H9 (cell line): ENCODE measurements around the gene PLSCR5. TPM values are rescaled to one million over a fixed set of nuclear protein-coding genes. Genes with fewer than 3 reads are reported as not detected.

Experiments used
- DNase-seq: peaks from one replicate; pipeline ENCODE4 v3.0.0-alpha.2; 2017
- H2AFZ ChIP-seq: one replicate; pipeline ENCODE4 v1.6.1; 2013; ENCODE audit warnings: mild to moderate bottlenecking, low read length, control low read depth, moderate library complexity
- H2AK5ac ChIP-seq: 2 replicates; pipeline ENCODE4 v1.6.1; 2013; ENCODE audit warnings: low read length, control low read depth, mixed read lengths; ENCODE audit not compliant: insufficient read length
- H2BK120ac ChIP-seq: one replicate; pipeline ENCODE4 v1.6.1; 2013; ENCODE audit warnings: low read depth, mild to moderate bottlenecking, low read length, control low read depth, inconsistent platforms; ENCODE audit not compliant: poor library complexity, severe bottlenecking
- H2BK12ac ChIP-seq: 2 replicates; pipeline ENCODE4 v1.6.1; 2013; ENCODE audit warnings: low read length, control low read depth, mixed read lengths, low read depth; ENCODE audit not compliant: insufficient read length
- H2BK15ac ChIP-seq: 2 replicates; pipeline ENCODE4 v1.6.1; 2013; ENCODE audit warnings: low read depth, low read length, control low read depth
- H2BK20ac ChIP-seq: one replicate; pipeline ENCODE4 v1.6.1; 2013; ENCODE audit warnings: low read depth, mild to moderate bottlenecking, low read length, control low read depth, inconsistent platforms; ENCODE audit not compliant: poor library complexity, severe bottlenecking
- H2BK5ac ChIP-seq: 2 replicates; pipeline ENCODE4 v1.6.1; 2013; ENCODE audit warnings: low read length, control low read depth, mixed read lengths; ENCODE audit not compliant: insufficient read length
- H3K14ac ChIP-seq: 2 replicates; pipeline ENCODE4 v1.6.1; 2013; ENCODE audit warnings: low read length, control low read depth; ENCODE audit not compliant: insufficient read depth
- H3K18ac ChIP-seq: 2 replicates; pipeline ENCODE4 v1.6.1; 2013; ENCODE audit warnings: low read depth, mild to moderate bottlenecking, mixed read lengths, low read length, control low read depth; ENCODE audit not compliant: insufficient read length
- H3K23ac ChIP-seq: 2 replicates; pipeline ENCODE4 v1.6.1; 2013; ENCODE audit warnings: low read length, control low read depth, mixed read lengths, low read depth; ENCODE audit not compliant: insufficient read length
- H3K23me2 ChIP-seq: 2 replicates; pipeline ENCODE4 v1.6.1; 2013; ENCODE audit warnings: low read depth, mild to moderate bottlenecking, mixed read lengths, low read length, control low read depth; ENCODE audit not compliant: insufficient read length, poor library complexity, severe bottlenecking
- H3K27ac ChIP-seq: 2 replicates; pipeline ENCODE4 v1.5.1; 2013; ENCODE audit warnings: low read length, control low read depth, mixed read lengths, low read depth; ENCODE audit not compliant: insufficient read length
- H3K27me3 ChIP-seq: 2 replicates; pipeline ENCODE4 v1.6.1; 2013; ENCODE audit warnings: low read length, control low read depth, inconsistent platforms; ENCODE audit not compliant: insufficient read depth
- H3K4ac ChIP-seq: 2 replicates; pipeline ENCODE4 v1.6.1; 2013; ENCODE audit warnings: low read depth, mild to moderate bottlenecking, control low read depth, inconsistent platforms, low read length, moderate library complexity
- H3K4me1 ChIP-seq: 2 replicates; pipeline ENCODE4 v1.6.1; 2013; ENCODE audit warnings: low read length, control low read depth, inconsistent platforms; ENCODE audit not compliant: insufficient read depth
- H3K4me2 ChIP-seq: 2 replicates; pipeline ENCODE4 v1.6.1; 2013; ENCODE audit warnings: low read length, control low read depth, mixed read lengths; ENCODE audit not compliant: insufficient read length, insufficient read depth
- H3K56ac ChIP-seq: 2 replicates; pipeline ENCODE4 v1.6.1; 2013; ENCODE audit warnings: low read depth, mild to moderate bottlenecking, mixed read lengths, low read length, control low read depth; ENCODE audit not compliant: insufficient read length
- H3K79me1 ChIP-seq: 2 replicates; pipeline ENCODE4 v1.6.1; 2013; ENCODE audit warnings: low read depth, mild to moderate bottlenecking, moderate library complexity, low read length, control low read depth, inconsistent platforms; ENCODE audit not compliant: insufficient read depth, poor library complexity, severe bottlenecking
- H3K79me2 ChIP-seq: 2 replicates; pipeline ENCODE4 v1.6.1; 2013; ENCODE audit warnings: low read length, control low read depth, inconsistent platforms; ENCODE audit not compliant: insufficient read depth
- H3K9ac ChIP-seq: 2 replicates; pipeline ENCODE4 v1.6.1; 2013; ENCODE audit warnings: low read length, control low read depth, mixed read lengths; ENCODE audit not compliant: insufficient read length; ENCODE audit errors: extremely low read depth
- H3K9me3 ChIP-seq: one replicate; pipeline ENCODE4 v1.6.1; 2013; ENCODE audit warnings: low read depth, low read length, inconsistent platforms; ENCODE audit not compliant: control insufficient read depth
- H3T11ph ChIP-seq: one replicate; pipeline ENCODE4 v1.6.1; 2013; ENCODE audit warnings: mild to moderate bottlenecking, low read length, control low read depth, inconsistent platforms
- H4K20me1 ChIP-seq: one replicate; pipeline ENCODE4 v1.6.1; 2013; ENCODE audit not compliant: control insufficient read depth, insufficient read length, insufficient read depth
- H4K5ac ChIP-seq: 2 replicates; pipeline ENCODE4 v1.6.1; 2013; ENCODE audit warnings: low read depth, mild to moderate bottlenecking, mixed read lengths, low read length, control low read depth; ENCODE audit not compliant: insufficient read length
- H4K8ac ChIP-seq: replicated peaks from 2 replicates; pipeline ENCODE4 v1.6.1; 2013; ENCODE audit warnings: low read length, control low read depth, mixed read lengths, low read depth; ENCODE audit not compliant: insufficient read length
- H4K91ac ChIP-seq: 2 replicates; pipeline ENCODE4 v1.6.1; 2013; ENCODE audit warnings: low read depth, mild to moderate bottlenecking, moderate library complexity, mixed read lengths, low read length, control low read depth; ENCODE audit not compliant: insufficient read length
- H3K27ac Mint-ChIP-seq, 3 experiments: 2 replicates in 2 of 3; 3 replicates in 1 of 3; pipeline ENCODE4 v1.8.0; 2020 to 2021; ENCODE audit warnings: mixed read lengths in 3 of 3, mild to moderate bottlenecking in 1 of 3, moderate library complexity in 1 of 3
- H3K27me3 Mint-ChIP-seq: 2 replicates; pipeline ENCODE4 v1.8.0; 2021; ENCODE audit warnings: low read depth, mild to moderate bottlenecking, moderate library complexity, mixed read lengths
- H3K36me3 Mint-ChIP-seq, 3 experiments: 2 replicates in 2 of 3; 3 replicates in 1 of 3; pipeline ENCODE4 v1.8.0; 2020 to 2021; ENCODE audit warnings: low read depth in 3 of 3, mixed read lengths in 3 of 3; ENCODE audit not compliant: insufficient read depth in 1 of 3
- H3K4me1 Mint-ChIP-seq, 2 experiments: 2 replicates each; pipeline ENCODE4 v1.8.0; 2020; ENCODE audit warnings: mixed read lengths in 2 of 2
- H3K4me3 Mint-ChIP-seq, 2 experiments: 2 replicates in 1 of 2; 3 replicates in 1 of 2; pipeline ENCODE4 v1.8.0; 2020 to 2021; ENCODE audit warnings: mild to moderate bottlenecking in 2 of 2, mixed read lengths in 2 of 2, moderate library complexity in 1 of 2
- H3K9me3 Mint-ChIP-seq, 2 experiments: 2 replicates in 1 of 2; 3 replicates in 1 of 2; pipeline ENCODE4 v1.8.0; 2020; ENCODE audit warnings: mild to moderate bottlenecking in 2 of 2, mixed read lengths in 2 of 2, moderate library complexity in 1 of 2
- whole genome bisulfite sequencing: extraction: QIAGEN DNeasy Blood & Tissue Kit; methylation state at CpG from one replicate; pipeline ENCODE4 v1.1.7; 2013; ENCODE audit warnings: missing lambda C conversion rate, low lambda C conversion rate, mixed read lengths; ENCODE audit not compliant: insufficient read length; ENCODE audit errors: extremely low coverage; 5-methylcytosine and 5-hydroxymethylcytosine counted together
- total RNA-seq: library from RNA; stranded (reverse); gene quantifications from 2 replicates; pipeline ENCODE4 v1.2.1, GENCODE V29; 2021
- TF ChIP-seq, protein P1 (sequence below): fragments of 200-600 bp; sonication (generic); conservative IDR thresholded peaks from 3 replicates; pipeline ENCODE4 v1.8.0; 2021; ENCODE audit warnings: antibody characterized with exemption, mild to moderate bottlenecking

PLSCR5 gene
- total RNA-seq, 1 experiment from 2014 or later: not detected

GRCh38 chr3:146539315-146539714 is 65.8 kb downstream of the PLSCR5 start:
- Histone ChIP-seq H4K8ac (no peak overlapping the region), H4K91ac (no peak overlapping the region), H3K27me3 (no peaks in the 10 kb centered on the region), H2BK20ac (no peak overlapping the region), H3T11ph (no peak overlapping the region), H2AFZ (no peak overlapping the region), H3K27ac (no peak overlapping the region), H2AK5ac (no peak overlapping the region), H4K5ac (no peak overlapping the region), H3K18ac (no peak overlapping the region), H2BK12ac (no peak overlapping the region), H3K23ac (no peak overlapping the region), H3K4me1 (peaks cover 5% of the 10 kb centered on the region; the same call in 1 of the 2 replicates), H2BK120ac (no peak overlapping the region), H2BK5ac (no peak overlapping the region), H4K20me1 (no peaks in the 10 kb centered on the region), H3K9ac (no peak overlapping the region), H3K79me2 (peaks cover 5% of the 10 kb centered on the region; the same call in 1 of the 2 replicates), H3K9me3 (peaks cover 5% of the 10 kb centered on the region), H3K79me1 (peaks cover 5% of the 10 kb centered on the region), H3K4me2 (no peak overlapping the region), H2BK15ac (no peak overlapping the region), H3K23me2 (peaks cover 10% of the 10 kb centered on the region), H3K4ac (no peak overlapping the region), H3K56ac (no peak overlapping the region), H3K14ac (no peak overlapping the region)
- peaks cover 37 to 40% (median 38%) of the 10 kb centered on the region in 3 experiments for H3K36me3 Mint-ChIP-seq
- H3K27ac Mint-ChIP-seq: no peak overlapping the region
- no peaks in the 10 kb centered on the region for H3K27me3 Mint-ChIP-seq
- peaks cover 11 to 20% of the 10 kb centered on the region in 2 experiments for H3K9me3 Mint-ChIP-seq
- no peak for DNase-seq
- TF ChIP-seq, protein P1, sequence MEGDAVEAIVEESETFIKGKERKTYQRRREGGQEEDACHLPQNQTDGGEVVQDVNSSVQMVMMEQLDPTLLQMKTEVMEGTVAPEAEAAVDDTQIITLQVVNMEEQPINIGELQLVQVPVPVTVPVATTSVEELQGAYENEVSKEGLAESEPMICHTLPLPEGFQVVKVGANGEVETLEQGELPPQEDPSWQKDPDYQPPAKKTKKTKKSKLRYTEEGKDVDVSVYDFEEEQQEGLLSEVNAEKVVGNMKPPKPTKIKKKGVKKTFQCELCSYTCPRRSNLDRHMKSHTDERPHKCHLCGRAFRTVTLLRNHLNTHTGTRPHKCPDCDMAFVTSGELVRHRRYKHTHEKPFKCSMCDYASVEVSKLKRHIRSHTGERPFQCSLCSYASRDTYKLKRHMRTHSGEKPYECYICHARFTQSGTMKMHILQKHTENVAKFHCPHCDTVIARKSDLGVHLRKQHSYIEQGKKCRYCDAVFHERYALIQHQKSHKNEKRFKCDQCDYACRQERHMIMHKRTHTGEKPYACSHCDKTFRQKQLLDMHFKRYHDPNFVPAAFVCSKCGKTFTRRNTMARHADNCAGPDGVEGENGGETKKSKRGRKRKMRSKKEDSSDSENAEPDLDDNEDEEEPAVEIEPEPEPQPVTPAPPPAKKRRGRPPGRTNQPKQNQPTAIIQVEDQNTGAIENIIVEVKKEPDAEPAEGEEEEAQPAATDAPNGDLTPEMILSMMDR: no peak
- H3K4me3 Mint-ChIP-seq: no peak overlapping the region
- peaks cover 35 to 53% of the 10 kb centered on the region in 2 experiments for H3K4me1 Mint-ChIP-seq
- WGBS: no CpG with 5 or more reads among the region's 3 CpGs
